Activated CD8-positive, alpha-beta memory T cell treated with anti-CD3 and anti-CD28 coated beads, Interleukin-2, amount 50 U/mL, for 4 hours (primary cell): ENCODE results near the gene PIK3C2B.
"Not testable (repeated sequence)": the region's sequence is repeated elsewhere in the genome, so short reads cannot be mapped to it uniquely, and the experiment has no call there.

Source experiments
- DNase-seq: peaks from one replicate; pipeline ENCODE4 v3.0.0-alpha.2; 2020

PIK3C2B gene

GRCh38 chr1:204507317-204508105 lies 12.9 kb upstream of the PIK3C2B start:
- no peak for DNase-seq

- peak; percentile 82 for DNase-seq
Observed at GRCh38 chr1:204506969-204507316, 12.3 kb upstream of the PIK3C2B start.

DNA sequence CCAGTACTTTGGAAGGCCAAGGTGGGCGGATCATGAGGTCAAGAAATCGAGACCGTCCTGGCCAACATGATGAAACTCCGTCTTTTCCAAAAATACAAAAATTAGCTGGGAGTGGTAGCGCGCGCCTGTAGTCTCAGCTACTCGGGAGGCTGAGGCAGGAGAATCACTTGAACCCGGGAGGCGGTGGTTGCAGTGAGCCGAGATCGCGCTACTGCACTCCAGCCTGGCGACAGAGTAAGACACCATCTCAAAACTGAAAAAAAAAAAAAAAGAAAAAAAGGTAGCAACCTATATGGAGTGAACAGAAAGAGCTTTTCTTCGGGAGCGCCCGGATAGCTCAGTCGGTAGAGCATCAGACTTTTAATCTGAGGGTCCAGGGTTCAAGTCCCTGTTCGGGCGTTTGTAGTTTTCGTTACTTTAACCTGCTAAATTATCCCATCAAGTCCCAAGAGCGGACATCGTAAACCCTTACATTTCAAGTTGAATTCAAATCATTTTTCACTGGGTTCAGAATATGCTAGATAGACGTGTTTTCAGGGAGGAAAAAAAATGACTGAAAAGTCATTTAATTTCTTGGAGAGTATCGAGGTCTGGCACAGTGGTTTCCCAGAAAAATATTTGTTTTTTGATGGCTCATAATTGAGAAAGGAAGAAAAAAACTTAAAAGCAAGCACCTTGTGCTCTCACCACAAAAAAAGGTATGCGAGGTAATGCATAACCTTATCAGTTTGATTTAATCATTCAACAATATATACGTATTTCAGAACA lies 11.8 kb upstream of the PIK3C2B start:
- peak; percentile 68 for DNase-seq

- no peak for DNase-seq
Observed at GRCh38 chr1:204505674-204506200, 11.1 kb upstream of the PIK3C2B start.

- no peak for DNase-seq
Observed at GRCh38 chr1:204503913-204504519, 9.4 kb upstream of the PIK3C2B start.

- DNase-seq, result no peak
Observed at GRCh38 chr1:204503122-204503912, 8.7 kb upstream of the PIK3C2B start.

DNA sequence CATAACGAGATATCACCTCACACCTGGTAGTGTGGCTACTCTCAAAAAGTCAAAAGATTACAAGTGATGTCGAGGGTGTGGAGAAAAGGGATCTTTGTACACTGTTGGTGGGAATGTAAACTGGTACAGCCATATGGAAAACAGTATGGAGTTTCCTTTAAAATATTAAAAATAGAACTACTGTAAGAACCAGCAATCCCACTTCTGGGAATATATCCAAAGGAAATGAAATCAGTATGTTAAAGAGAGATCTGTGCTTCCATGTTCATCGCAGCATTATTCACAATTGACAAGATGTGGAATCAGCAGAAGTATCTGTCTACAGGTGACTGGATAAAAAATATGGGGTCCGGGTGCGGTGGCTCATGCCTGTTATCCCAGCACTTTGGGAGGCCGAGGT lies 7.6 kb upstream of the PIK3C2B start:
- DNase-seq, result no peak

DNA sequence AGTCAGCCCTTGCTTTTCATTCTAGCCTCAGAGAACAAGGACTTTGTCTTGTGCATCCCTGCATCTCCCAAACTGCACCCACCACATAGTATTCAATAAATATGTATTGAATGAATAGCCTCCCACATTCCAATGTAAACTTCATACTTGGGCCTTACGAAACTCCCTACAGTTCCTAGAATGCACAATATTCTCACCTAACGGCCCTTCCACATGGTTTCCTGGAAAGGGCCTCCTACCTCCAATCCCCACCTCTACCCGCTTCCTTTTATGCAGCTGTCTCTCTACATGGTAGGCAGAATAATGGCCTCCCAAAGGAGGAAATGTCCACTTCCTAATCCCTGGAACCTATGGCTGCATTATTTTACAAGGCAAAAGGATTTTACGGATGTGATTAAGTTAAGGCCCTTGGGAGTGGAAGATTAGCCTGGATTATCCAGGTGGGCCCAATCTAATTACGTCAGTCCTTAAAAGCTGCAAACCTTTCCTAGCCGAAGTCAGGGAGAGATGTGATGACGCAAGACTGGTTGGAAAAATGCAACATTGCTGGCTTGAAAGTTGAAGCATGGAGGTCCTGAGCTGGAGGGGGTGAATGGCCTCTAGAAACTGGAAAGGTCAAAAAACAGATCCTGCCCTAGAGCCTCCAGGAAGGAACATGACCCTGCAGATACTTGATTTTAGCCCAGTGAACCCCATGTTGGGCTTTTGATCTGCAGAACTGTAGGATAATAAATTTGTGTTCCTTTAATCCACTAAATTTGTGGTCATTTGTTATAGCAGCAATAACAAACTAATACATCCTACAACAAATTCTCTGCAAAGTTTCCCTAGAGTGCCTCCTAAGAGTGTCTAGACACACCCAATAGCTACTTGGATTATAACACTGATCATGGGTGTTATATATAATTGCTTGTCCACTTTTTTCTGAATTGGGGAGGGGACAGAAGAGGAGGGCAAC lies 5.2 kb upstream of the PIK3C2B start:
- no peak for DNase-seq

DNA sequence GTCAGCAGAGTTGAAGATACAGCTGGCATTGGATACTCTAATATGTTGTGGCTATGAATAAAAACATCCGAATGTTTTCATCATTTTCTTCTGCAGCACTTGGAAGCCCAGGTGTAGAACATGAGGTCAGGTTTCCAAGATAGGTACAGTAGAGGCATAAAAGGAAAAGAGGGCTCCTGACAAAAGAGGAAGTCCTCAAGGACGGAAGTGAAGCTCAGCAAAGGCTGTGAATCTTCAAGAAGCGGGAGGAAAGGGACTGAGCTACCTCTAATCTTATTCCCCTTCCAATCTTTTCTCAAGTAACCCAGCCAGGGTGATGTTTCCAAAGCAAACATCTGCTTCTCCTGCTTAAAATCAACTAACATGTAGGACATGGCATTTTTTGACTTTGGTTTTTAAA lies 4.4 kb upstream of the PIK3C2B start:
- DNase-seq, result no peak

GRCh38 chr1:204495777-204496176 lies 1.2 kb upstream of the PIK3C2B start:
- DNase-seq, result no peak

DNA sequence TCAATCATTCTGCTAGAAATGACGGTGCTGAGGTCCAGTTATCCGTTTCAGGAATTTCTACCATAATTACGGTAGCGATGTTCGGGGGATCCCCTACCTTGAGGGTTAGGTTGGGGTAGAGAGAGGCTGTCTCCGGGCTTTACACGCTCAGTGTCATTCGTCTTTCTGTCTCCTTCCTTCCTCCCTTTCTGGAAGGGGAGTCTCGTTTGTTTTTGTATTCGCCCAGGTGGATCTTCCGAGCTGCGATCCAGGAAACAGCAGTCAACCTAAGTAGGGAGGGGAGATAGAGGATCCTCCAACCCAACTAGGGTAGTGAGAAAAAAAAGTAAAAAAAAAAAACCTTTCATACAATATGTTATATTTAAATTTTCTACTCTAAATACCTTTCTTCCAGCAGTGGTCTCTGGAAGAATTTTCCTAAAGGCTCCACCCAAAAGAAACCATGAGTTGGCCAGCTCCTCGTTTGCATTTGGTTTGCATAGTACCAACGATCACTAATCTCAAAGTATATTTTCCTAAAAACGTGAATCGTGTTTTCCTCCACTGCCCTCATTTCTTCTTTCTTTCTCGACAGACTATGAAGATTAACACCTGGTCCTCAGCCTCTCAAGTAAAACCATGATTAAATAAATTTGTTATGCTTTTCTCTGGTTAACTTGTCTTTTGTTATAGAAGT lies 611 bp upstream of the PIK3C2B start:
- peak; percentile 20 for DNase-seq

- DNase-seq, result peak; percentile 35
Observed at GRCh38 chr1:204493984-204494280, 673 bp downstream of the PIK3C2B start.

- DNase-seq, result no peak
Observed at GRCh38 chr1:204493145-204493983, 1.2 kb downstream of the PIK3C2B start.

GRCh38 chr1:204491655-204492054 lies 3.0 kb downstream of the PIK3C2B start:
- DNase-seq, result no peak

DNA sequence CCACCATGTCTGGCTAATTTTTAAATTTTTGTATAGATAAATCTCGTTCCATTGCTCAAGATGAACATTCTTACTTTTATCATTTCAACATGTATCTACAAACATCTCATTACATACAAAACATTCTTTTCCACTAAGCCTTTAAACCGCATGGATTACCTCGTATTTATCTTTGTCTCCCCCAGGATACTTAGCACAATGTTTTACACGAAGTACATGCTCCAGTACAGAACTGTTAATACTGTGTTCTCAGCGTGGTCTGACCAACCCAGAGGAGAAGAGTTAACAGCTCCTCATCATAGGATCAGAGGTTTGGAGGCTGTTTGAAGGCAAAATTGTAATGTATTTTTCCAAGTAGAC lies 7.4 kb downstream of the PIK3C2B start:
- no peak for DNase-seq

- DNase-seq, result not testable (repeated sequence)
Observed at GRCh38 chr1:204486513-204487255, 7.9 kb downstream of the PIK3C2B start.

DNA sequence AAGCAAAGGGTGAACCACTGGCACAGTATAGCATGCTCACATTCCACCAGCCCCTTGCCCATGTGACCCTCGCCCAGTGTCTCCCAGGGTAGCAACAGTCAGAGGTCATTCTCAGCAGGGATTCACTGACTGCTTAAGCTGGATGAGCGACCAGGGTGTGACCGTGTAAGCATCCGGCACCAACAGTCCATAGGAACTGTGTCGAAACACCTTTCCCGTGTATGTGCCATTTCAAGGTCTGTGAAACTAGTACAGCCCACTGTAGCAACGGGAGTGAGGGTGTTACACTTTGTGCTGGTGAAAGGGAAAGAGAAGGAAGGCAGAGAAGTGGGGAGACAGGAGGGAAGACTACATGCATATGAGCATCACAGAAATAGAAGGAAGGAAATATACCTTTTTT lies 10.8 kb downstream of the PIK3C2B start:
- DNase-seq, result no peak

GRCh38 chr1:204480515-204480914 lies 14.1 kb downstream of the PIK3C2B start:
- DNase-seq, result no peak

DNA sequence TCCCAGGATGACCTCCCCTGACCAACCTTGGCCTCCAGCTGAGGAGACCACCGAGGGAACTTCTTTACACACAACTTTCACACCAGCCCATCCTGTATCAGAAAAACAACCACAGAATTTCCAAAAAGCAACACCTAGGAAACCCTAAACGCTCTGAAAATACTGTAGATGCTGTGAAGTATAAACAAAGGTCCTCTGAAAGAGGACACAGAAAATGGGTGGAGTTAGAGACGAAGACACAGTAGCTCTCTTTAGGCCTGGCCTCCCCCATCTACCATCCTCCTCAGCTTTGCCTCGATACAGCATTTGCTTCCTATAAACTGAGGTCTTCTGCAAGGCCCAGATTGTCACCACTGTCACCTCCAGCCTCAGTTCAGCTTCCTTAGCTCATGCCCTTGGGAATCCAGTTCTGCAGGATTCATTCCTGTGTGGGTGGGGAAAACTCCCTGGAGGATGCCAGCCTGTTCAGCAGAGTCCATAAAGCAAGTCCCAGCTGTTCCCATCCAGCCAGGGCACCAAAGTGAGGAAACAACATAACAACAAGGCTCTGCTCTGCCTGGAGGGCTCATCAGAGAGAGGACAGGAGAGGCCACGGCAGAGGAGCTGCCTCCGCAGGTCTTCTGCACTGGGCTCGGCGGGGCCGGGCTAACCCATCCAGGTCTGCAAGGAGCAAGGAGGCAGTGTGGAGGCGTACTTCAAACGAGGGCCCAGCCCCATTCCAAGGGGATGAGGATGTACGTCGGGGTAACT lies 15.0 kb downstream of the PIK3C2B start:
- DNase-seq, result no peak
